IMR-90 (cell line): Measurements from ENCODE around the gene PLXNC1. TPM values are rescaled to one million over a fixed set of nuclear protein-coding genes. Genes with fewer than 3 reads are reported as not detected.

ENCODE experiments used
- ATAC-seq: fragments of 200-7000 bp; cut with Tn5 transposase; 2 replicates; pipeline ENCODE4 v1.9.1; 2020; ENCODE audit warnings: low read depth, mild to moderate bottlenecking, moderate library complexity
- BruUV-seq: library from RNA; stranded (reverse); fragments of 400-500 nt; replicated peaks from 2 replicates; lab custom pipeline; 2021; lab: Mats Ljungman, UMichigan
- CTCF ChIA-PET: fragments of 300-600 bp; formaldehyde crosslinking; extraction: SDS; loops from one replicate; lab custom pipeline; 2021; ENCODE audit warnings: antibody characterized with exemption; lab: Yijun Ruan, JAX
- POLR2A ChIA-PET: fragments of 300-600 bp; sonication (Branson Sonifier 250); formaldehyde crosslinking; loops from one replicate; lab custom pipeline; 2022; ENCODE audit warnings: antibody characterized with exemption; ENCODE audit not compliant: unreplicated experiment; lab: Charles Lee
- DNase-seq: peaks from one replicate; pipeline ENCODE4 v3.0.0; 2013
- H2AFZ ChIP-seq: replicated peaks from 2 replicates; pipeline ENCODE3; 2013; ENCODE audit warnings: low read length, mild to moderate bottlenecking; ENCODE audit not compliant: poor library complexity
- H2AK5ac ChIP-seq: 2 replicates; pipeline ENCODE4 v1.6.1; 2013; ENCODE audit warnings: low read depth, low read length, inconsistent platforms
- H2AK9ac ChIP-seq: replicated peaks from 2 replicates; pipeline ENCODE3; 2013; ENCODE audit warnings: mild to moderate bottlenecking, low read depth, low read length, moderate library complexity; ENCODE audit not compliant: poor library complexity
- H2BK120ac ChIP-seq: 2 replicates; pipeline ENCODE4 v1.6.1; 2013; ENCODE audit warnings: low read depth, low read length, inconsistent platforms
- H2BK15ac ChIP-seq: 3 replicates; pipeline ENCODE4 v1.6.1; 2013; ENCODE audit warnings: low read depth, low read length, inconsistent platforms
- H2BK20ac ChIP-seq: 2 replicates; pipeline ENCODE4 v1.6.1; 2013; ENCODE audit warnings: low read depth, mild to moderate bottlenecking, inconsistent platforms, low read length, moderate library complexity
- H2BK5ac ChIP-seq: 2 replicates; pipeline ENCODE4 v1.6.1; 2013; ENCODE audit warnings: mild to moderate bottlenecking, low read depth, low read length, inconsistent platforms; ENCODE audit not compliant: poor library complexity, severe bottlenecking
- H3K14ac ChIP-seq: replicated peaks from 2 replicates; pipeline ENCODE4 v1.6.1; 2013; ENCODE audit warnings: low read depth, low read length, inconsistent platforms
- H3K18ac ChIP-seq: 2 replicates; pipeline ENCODE4 v1.6.1; 2013; ENCODE audit warnings: low read depth, low read length, control low read depth
- H3K23ac ChIP-seq: 2 replicates; pipeline ENCODE4 v1.6.1; 2013; ENCODE audit warnings: low read depth, low read length, inconsistent platforms
- H3K27ac ChIP-seq: 2 replicates; pipeline ENCODE4 v1.5.1; 2013; ENCODE audit warnings: mild to moderate bottlenecking, control low read depth, low read length; ENCODE audit not compliant: insufficient read depth
- H3K27me3 ChIP-seq: 2 replicates; pipeline ENCODE4 v1.6.1; 2013; ENCODE audit warnings: low read length; ENCODE audit not compliant: control insufficient read depth, insufficient read depth
- H3K36me3 ChIP-seq: 2 replicates; pipeline ENCODE4 v1.6.1; 2013; ENCODE audit warnings: low read length, mixed read lengths; ENCODE audit not compliant: control insufficient read depth, insufficient read depth
- H3K4ac ChIP-seq: 2 replicates; pipeline ENCODE4 v1.6.1; 2013; ENCODE audit warnings: low read depth, low read length, inconsistent platforms
- H3K4me1 ChIP-seq: 2 replicates; pipeline ENCODE4 v1.6.1; 2013; ENCODE audit warnings: low read length, mixed read lengths; ENCODE audit not compliant: control insufficient read depth, insufficient read depth
- H3K4me2 ChIP-seq: 2 replicates; pipeline ENCODE4 v1.6.1; 2013; ENCODE audit warnings: low read depth, mild to moderate bottlenecking, control low read depth, low read length, moderate library complexity
- H3K4me3 ChIP-seq: 2 replicates; pipeline ENCODE4 v1.5.1; 2013; ENCODE audit warnings: low read depth, mild to moderate bottlenecking, control low read depth, low read length, moderate library complexity; ENCODE audit not compliant: insufficient read depth
- H3K56ac ChIP-seq: 2 replicates; pipeline ENCODE4 v1.6.1; 2013; ENCODE audit warnings: low read length, inconsistent platforms; ENCODE audit not compliant: insufficient read depth; ENCODE audit errors: extremely low read depth
- H3K79me1 ChIP-seq, 2 experiments: 2 replicates each; pipeline ENCODE4 v1.6.1; 2013; ENCODE audit warnings: low read length in 2 of 2, inconsistent platforms in 1 of 2, low read depth in 1 of 2
- H3K9ac ChIP-seq: 2 replicates; pipeline ENCODE4 v1.6.1; 2013; ENCODE audit warnings: low read depth, low read length, control low read depth
- H3K9me1 ChIP-seq: 2 replicates; pipeline ENCODE4 v1.6.1; 2013; ENCODE audit warnings: low read length, inconsistent platforms; ENCODE audit not compliant: insufficient read depth
- H3K9me3 ChIP-seq: 2 replicates; pipeline ENCODE4 v1.6.1; 2013; ENCODE audit warnings: low read length; ENCODE audit not compliant: control insufficient read depth, insufficient read depth
- H4K20me1 ChIP-seq: 2 replicates; pipeline ENCODE4 v1.6.1; 2013; ENCODE audit warnings: low read length, inconsistent platforms; ENCODE audit not compliant: insufficient read depth
- H4K5ac ChIP-seq: 2 replicates; pipeline ENCODE4 v1.6.1; 2013; ENCODE audit warnings: mild to moderate bottlenecking, low read depth, low read length, control low read depth
- H4K8ac ChIP-seq, 2 experiments: 2 replicates each; pipeline ENCODE4 v1.6.1; 2013; ENCODE audit warnings: low read depth in 2 of 2, low read length in 2 of 2, control low read depth in 1 of 2, inconsistent platforms in 1 of 2
- H4K91ac ChIP-seq: 2 replicates; pipeline ENCODE4 v1.6.1; 2013; ENCODE audit warnings: low read depth, low read length, inconsistent platforms; ENCODE audit not compliant: insufficient read depth
- MAFK ChIP-seq: IDR thresholded peaks from 2 replicates; pipeline ENCODE4 v1.6.1; 2012; ENCODE audit warnings: low read depth, low read length, improper control_type of control experiment
- WGBS, 2 experiments: methylation state at CpG; one replicate each; pipeline versions ENCODE4 v1.1.5 to v1.1.7; 2013; ENCODE audit warnings: missing lambda C conversion rate in 2 of 2; ENCODE audit not compliant: insufficient read length in 1 of 2; ENCODE audit errors: extremely low coverage in 2 of 2; 5-methylcytosine and 5-hydroxymethylcytosine counted together
- dilution Hi-C: fragments of 300-500 bp; cut with HindIII; formaldehyde crosslinking; loops from one replicate; pipeline ENCODE4 v1.14.3; 2018; ENCODE audit warnings: low sequenced_read_pairs; ENCODE audit not compliant: unreplicated experiment
- in situ Hi-C: fragments of 300-500 bp; cut with MboI; formaldehyde crosslinking; loops from 3 replicates; pipeline ENCODE4 v1.14.3; 2019; ENCODE audit warnings: low sequenced_read_pairs, inconsistent platforms, mixed read lengths
- intact Hi-C: fragments of 100-400 bp; cut with micrococcal nuclease; formaldehyde crosslinking; loops from 2 replicates; pipeline ENCODE4 v1.10.0; 2022
- polyA plus RNA-seq, 3 experiments: library from polyadenylated mRNA; depleted of rRNA; stranded (reverse); fragments of >200 nt; gene quantifications; 2 replicates each; pipeline ENCODE4 v1.2.3, GENCODE V29; 2012; ENCODE audit warnings: low replicate concordance in 1 of 3
- total RNA-seq: library from RNA; depleted of rRNA; stranded (reverse); fragments of >200 nt; gene quantifications from 2 replicates; pipeline ENCODE4 v1.2.3, GENCODE V29; 2012
- TF ChIP-seq, protein P1 (sequence below): conservative IDR thresholded peaks from 2 replicates; pipeline ENCODE4 v1.5.1; 2012; ENCODE audit warnings: mild to moderate bottlenecking, low read depth, low read length, improper control_type of control experiment
- TF ChIP-seq, protein P2 (sequence below): fragments of 150-350 bp; IDR thresholded peaks from 2 replicates; pipeline ENCODE4 v1.6.1; 2017; ENCODE audit warnings: mild to moderate bottlenecking, antibody characterized with exemption, low read length, low read depth

The PLXNC1 gene
- total and polyA plus RNA-seq, 2 of the 4 experiments (the other 2 are of a cell fraction): 1.0 to 1.6 TPM

DNA sequence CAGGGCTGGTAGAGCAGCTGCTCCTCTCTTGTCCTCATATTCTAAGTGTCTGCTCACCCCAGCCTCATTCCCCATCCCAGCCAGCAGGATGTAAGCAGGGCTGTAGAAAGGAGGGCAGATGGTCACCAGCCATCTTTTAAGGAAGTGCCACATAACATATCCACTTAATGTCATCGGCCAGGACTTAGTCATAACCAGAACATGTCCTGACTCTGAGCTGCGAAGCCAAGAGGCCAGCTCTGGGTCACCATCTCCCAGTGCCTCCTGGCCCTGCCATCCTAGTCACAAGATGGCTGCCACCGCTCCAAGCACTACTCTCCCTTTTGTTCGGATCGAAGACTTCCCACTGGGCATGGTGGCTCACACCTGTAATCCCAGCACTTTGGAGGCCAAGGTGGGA is 123.9 kb downstream of the PLXNC1 start:
- dilution Hi-C loops: no loop called here
- 0 out of 2 replicates have a peak overlapping the region, but pooled peaks have one; percentile 12 for H2AK5ac ChIP-seq
- no peak overlapping the region for H3K4me2 ChIP-seq
- no peak overlapping the region for H2AFZ ChIP-seq
- no peak overlapping the region for H3K18ac ChIP-seq
- H2AK9ac ChIP-seq: no peak overlapping the region
- H3K9ac ChIP-seq: no peak overlapping the region
- no peak overlapping the region for H3K4ac ChIP-seq
- H3K14ac ChIP-seq: no peak overlapping the region
- no peaks in the 10 kb centered on the region for H3K9me3 ChIP-seq
- intact Hi-C loops: no loop called here
- H4K20me1 ChIP-seq: no peaks in the 10 kb centered on the region
- DNase-seq: no peak
- no peak overlapping the region for H2BK20ac ChIP-seq
- no peak overlapping the region for H3K27ac ChIP-seq
- no peak for TF ChIP-seq MAFK
- TF ChIP-seq, protein P1, sequence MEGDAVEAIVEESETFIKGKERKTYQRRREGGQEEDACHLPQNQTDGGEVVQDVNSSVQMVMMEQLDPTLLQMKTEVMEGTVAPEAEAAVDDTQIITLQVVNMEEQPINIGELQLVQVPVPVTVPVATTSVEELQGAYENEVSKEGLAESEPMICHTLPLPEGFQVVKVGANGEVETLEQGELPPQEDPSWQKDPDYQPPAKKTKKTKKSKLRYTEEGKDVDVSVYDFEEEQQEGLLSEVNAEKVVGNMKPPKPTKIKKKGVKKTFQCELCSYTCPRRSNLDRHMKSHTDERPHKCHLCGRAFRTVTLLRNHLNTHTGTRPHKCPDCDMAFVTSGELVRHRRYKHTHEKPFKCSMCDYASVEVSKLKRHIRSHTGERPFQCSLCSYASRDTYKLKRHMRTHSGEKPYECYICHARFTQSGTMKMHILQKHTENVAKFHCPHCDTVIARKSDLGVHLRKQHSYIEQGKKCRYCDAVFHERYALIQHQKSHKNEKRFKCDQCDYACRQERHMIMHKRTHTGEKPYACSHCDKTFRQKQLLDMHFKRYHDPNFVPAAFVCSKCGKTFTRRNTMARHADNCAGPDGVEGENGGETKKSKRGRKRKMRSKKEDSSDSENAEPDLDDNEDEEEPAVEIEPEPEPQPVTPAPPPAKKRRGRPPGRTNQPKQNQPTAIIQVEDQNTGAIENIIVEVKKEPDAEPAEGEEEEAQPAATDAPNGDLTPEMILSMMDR: no peak
- TF ChIP-seq, protein P2, sequence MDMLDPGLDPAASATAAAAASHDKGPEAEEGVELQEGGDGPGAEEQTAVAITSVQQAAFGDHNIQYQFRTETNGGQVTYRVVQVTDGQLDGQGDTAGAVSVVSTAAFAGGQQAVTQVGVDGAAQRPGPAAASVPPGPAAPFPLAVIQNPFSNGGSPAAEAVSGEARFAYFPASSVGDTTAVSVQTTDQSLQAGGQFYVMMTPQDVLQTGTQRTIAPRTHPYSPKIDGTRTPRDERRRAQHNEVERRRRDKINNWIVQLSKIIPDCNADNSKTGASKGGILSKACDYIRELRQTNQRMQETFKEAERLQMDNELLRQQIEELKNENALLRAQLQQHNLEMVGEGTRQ: no peak
- H3K4me3 ChIP-seq: no peak overlapping the region
- in situ Hi-C loops: no loop called here
- no peak overlapping the region for H2BK120ac ChIP-seq
- no peak overlapping the region for H4K91ac ChIP-seq
- H3K4me1 ChIP-seq: peaks cover 6% of the 10 kb centered on the region; the same call in 1 of the 2 replicates
- no peak overlapping the region for H3K23ac ChIP-seq
- 100% methylated on average over 1 of the region's 5 CpGs; no CpG with 5 or more reads in 1 of the 2 experiments for WGBS, 2 experiments
- BruUV-seq: no TSS peak
- no peak overlapping the region for H4K5ac ChIP-seq
- no peak overlapping the region for H3K56ac ChIP-seq
- H3K27me3 ChIP-seq: no peaks in the 10 kb centered on the region
- POLR2A ChIA-PET: no interaction called here
- H2BK15ac ChIP-seq: no peak overlapping the region
- H2BK5ac ChIP-seq: no peak overlapping the region
- CTCF ChIA-PET: no interaction called here
- no peaks in the 10 kb centered on the region for H3K36me3 ChIP-seq
- ATAC-seq: no peak
- no peaks in the 10 kb centered on the region for H3K79me1 ChIP-seq
- no peak overlapping the region for H4K8ac ChIP-seq
- H3K9me1 ChIP-seq: peaks cover 7% of the 10 kb centered on the region; the same call in 1 of the 2 replicates
